Progenitor cell of endocrine pancreas (in vitro differentiated cells): ENCODE measurements around the gene PNPO. TPM values are rescaled to one million over a fixed set of nuclear protein-coding genes. Genes with fewer than 3 reads are reported as not detected.
"Not testable (repeated sequence)": the region's sequence is repeated elsewhere in the genome, so short reads cannot be mapped to it uniquely, and the experiment has no call there.

Experiments used
- DNase-seq: peaks from one replicate; pipeline ENCODE4 v3.0.0; 2021; ENCODE audit warnings: low spot score; ENCODE audit not compliant: unreplicated experiment
- H3K27ac Mint-ChIP-seq: 2 replicates; pipeline ENCODE4 v1.8.0; 2021; ENCODE audit warnings: mild to moderate bottlenecking, moderate library complexity, mixed read lengths
- H3K27me3 Mint-ChIP-seq: 2 replicates; pipeline ENCODE4 v1.8.0; 2021; ENCODE audit warnings: mixed read lengths
- H3K36me3 Mint-ChIP-seq: 2 replicates; pipeline ENCODE4 v1.8.0; 2022; ENCODE audit warnings: mixed read lengths; ENCODE audit not compliant: insufficient read depth
- H3K4me1 Mint-ChIP-seq: 2 replicates; pipeline ENCODE4 v1.8.0; 2021; ENCODE audit warnings: low read depth, mixed read lengths
- H3K4me3 Mint-ChIP-seq: 2 replicates; pipeline ENCODE4 v1.8.0; 2021; ENCODE audit warnings: low read depth, mild to moderate bottlenecking, moderate library complexity, mixed read lengths
- H3K9me3 Mint-ChIP-seq: 2 replicates; pipeline ENCODE4 v1.8.0; 2021; ENCODE audit warnings: low read depth, mixed read lengths
- CTCF ChIP-seq: fragments of 200-600 bp; sonication (generic); IDR thresholded peaks from one replicate; pipeline ENCODE4 v1.5.0; 2021; ENCODE audit warnings: antibody characterized with exemption, mild to moderate bottlenecking; ENCODE audit not compliant: unreplicated experiment
- total RNA-seq: library from RNA; stranded (reverse); gene quantifications from 2 replicates; pipeline ENCODE4 v1.2.1, GENCODE V29; 2021

PNPO gene
- total RNA-seq, 1 donor from 2014 or later, result 12.2 TPM

- H3K9me3 Mint-ChIP-seq, result no peaks in the 10 kb centered on the region
- peaks cover 63% of the 10 kb centered on the region for H3K4me1 Mint-ChIP-seq
- no peak overlapping the region for H3K4me3 Mint-ChIP-seq
- peaks cover 18% of the 10 kb centered on the region for H3K36me3 Mint-ChIP-seq
- peaks cover 5% of the 10 kb centered on the region for H3K27me3 Mint-ChIP-seq
- DNase-seq, result no peak
- no peak for TF ChIP-seq CTCF
- peak overlapping the region; percentile 77 for H3K27ac Mint-ChIP-seq
These were observed 42.3 kb downstream of the PNPO start for GRCh38 chr17:47983492-47984223.

- H3K27ac Mint-ChIP-seq, result no peak overlapping the region
These were observed 45.1 kb downstream of the PNPO start for GRCh38 chr17:47986520-47986919.

GRCh38 chr17:47987240-47987835 is 46.0 kb downstream of the PNPO start:
- H3K9me3 Mint-ChIP-seq, result no peaks in the 10 kb centered on the region
- TF ChIP-seq CTCF, result no peak
- peaks cover 4% of the 10 kb centered on the region for H3K36me3 Mint-ChIP-seq
- H3K4me1 Mint-ChIP-seq, result peaks cover 77% of the 10 kb centered on the region
- no peak for DNase-seq
- H3K4me3 Mint-ChIP-seq, result no peak overlapping the region
- H3K27ac Mint-ChIP-seq, result peak overlapping the region; percentile 86
- H3K27me3 Mint-ChIP-seq, result no peaks in the 10 kb centered on the region

More at GRCh38 chr17:47986520-47986919, 45.1 kb downstream of the PNPO start:
- no peak for DNase-seq
- Mint-ChIP-seq H3K27me3 (no peaks in the 10 kb centered on the region), H3K36me3 (peaks cover 5% of the 10 kb centered on the region), H3K4me1 (peaks cover 76% of the 10 kb centered on the region), H3K9me3 (no peaks in the 10 kb centered on the region), H3K4me3 (no peak overlapping the region)
- TF ChIP-seq CTCF, result no peak

- H3K9me3 Mint-ChIP-seq, DNase-seq, H3K36me3 Mint-ChIP-seq, H3K27ac Mint-ChIP-seq, H3K4me3 Mint-ChIP-seq, H3K27me3 Mint-ChIP-seq: not testable (repeated sequence)
- H3K4me1 Mint-ChIP-seq, result peaks cover 74% of the 10 kb centered on the region
These were observed 47.1 kb downstream of the PNPO start for GRCh38 chr17:47988445-47988844.

- H3K4me3 Mint-ChIP-seq, result no peak overlapping the region
- H3K27ac Mint-ChIP-seq, result peak overlapping the region; percentile 64
- DNase-seq, result no peak
- H3K9me3 Mint-ChIP-seq, result no peaks in the 10 kb centered on the region
- no peaks in the 10 kb centered on the region for H3K27me3 Mint-ChIP-seq
- TF ChIP-seq CTCF, result no peak
- H3K36me3 Mint-ChIP-seq, result peaks cover 4% of the 10 kb centered on the region
- peaks cover 71% of the 10 kb centered on the region for H3K4me1 Mint-ChIP-seq
These were observed 47.8 kb downstream of the PNPO start for GRCh38 chr17:47989159-47989558.

GRCh38 chr17:47989700-47990099 is 48.3 kb downstream of the PNPO start:
- no peak overlapping the region for H3K4me3 Mint-ChIP-seq
- peaks cover 4% of the 10 kb centered on the region for H3K36me3 Mint-ChIP-seq

More at GRCh38 chr17:47989700-47990099, 48.3 kb downstream of the PNPO start:
- no peak for DNase-seq
- H3K4me1 Mint-ChIP-seq, result peaks cover 75% of the 10 kb centered on the region
- H3K27me3 Mint-ChIP-seq, result no peaks in the 10 kb centered on the region
- TF ChIP-seq CTCF, result no peak
- no peaks in the 10 kb centered on the region for H3K9me3 Mint-ChIP-seq
- H3K27ac Mint-ChIP-seq, result peak overlapping the region; percentile 64
